OCI-M2 (cell line): ENCODE measurements around the gene PRPSAP2.

ENCODE experiments used
- DNase-seq: peaks from one replicate; lab custom pipeline; 2025; ENCODE audit not compliant: unreplicated experiment; lab: John Stamatoyannopoulos, UW

The PRPSAP2 gene

GRCh38 chr17:18978050-18978449, 120.1 kb downstream of the PRPSAP2 start:
- DNase-seq: no peak

GRCh38 chr17:18978655-18979054, 120.7 kb downstream of the PRPSAP2 start:
- no peak for DNase-seq
